Measurements from ENCODE around the gene CCDC86. TPM values are rescaled to one million over a fixed set of nuclear protein-coding genes. Genes with fewer than 3 reads are reported as not detected.

Gene CCDC86
- total RNA-seq, 1 experiment from 2014 or later, result 53.5 TPM

DNA sequence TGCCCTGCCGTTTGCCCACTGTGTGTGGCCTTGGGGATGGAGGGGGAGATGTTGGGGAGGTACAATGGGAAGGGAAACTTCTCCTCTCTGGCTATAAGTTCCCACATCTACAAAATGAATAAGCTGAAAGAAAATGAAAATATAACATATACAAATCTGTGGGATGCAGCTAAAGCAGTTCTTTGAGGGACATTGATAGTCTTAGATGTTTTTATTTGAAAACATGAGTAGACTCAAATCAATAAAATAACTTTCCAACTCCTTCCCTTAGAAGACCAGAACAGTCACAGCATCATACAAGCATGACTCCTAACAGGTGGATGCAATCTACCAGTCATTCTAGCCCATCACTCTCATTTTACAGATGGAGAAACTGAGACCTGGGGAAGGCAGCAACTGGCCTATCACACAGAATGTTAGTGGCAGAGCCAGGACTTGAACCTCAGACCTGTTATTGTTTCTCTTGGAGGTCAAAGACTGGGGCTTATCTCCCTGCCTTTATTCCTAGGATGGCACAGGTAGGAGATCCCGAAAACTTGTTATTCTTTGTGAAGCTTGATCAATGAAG, 25.2 kb upstream of the CCDC86 start:
- H3K36me3 Mint-ChIP-seq, result peaks cover 13% of the 10 kb centered on the region
- ChIA-PET POLR2A (no interaction called here), CTCF (no interaction called here)
- ATAC-seq (no peak), DNase-seq (ENCODE audit: low spot score) (no peak)
- H3K4me3 Mint-ChIP-seq, result no peak overlapping the region
- H3K9me3 Mint-ChIP-seq, result peaks cover 26% of the 10 kb centered on the region
- TF ChIP-seq ZBTB21 (CRISPR knock-in tag; IDR thresholded peaks at IDR 0.05; ENCODE audit: borderline replicate concordance), result no peak
- TF ChIP-seq NR2C2 (CRISPR knock-in tag; IDR thresholded peaks at IDR 0.05), result no peak
- peaks cover 9% of the 10 kb centered on the region; the same call in 1 of the 2 replicates for H3K27me3 Mint-ChIP-seq (ENCODE audit: low read depth)
- no peaks in the 10 kb centered on the region for H3K4me1 Mint-ChIP-seq
- H3K27ac Mint-ChIP-seq, result no peak overlapping the region

DNA sequence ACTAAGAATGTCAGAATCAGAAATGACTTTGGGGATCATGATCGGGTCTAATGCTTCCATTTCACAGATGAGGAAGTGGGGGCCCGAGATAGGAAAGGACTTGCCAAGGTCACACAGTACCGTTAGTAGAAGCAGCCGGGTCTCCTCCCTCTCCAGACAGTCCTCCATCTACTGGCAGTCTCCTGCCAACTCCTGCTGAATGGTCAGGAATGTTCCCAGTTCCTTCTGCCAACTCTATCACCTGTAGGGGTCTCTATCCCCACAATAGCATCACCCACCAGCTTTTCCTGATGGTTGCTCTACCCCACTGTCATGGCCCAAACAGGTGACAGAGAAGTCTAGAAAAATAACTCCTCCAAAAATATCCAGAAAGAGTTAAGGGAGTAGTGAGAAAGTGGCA, 23.9 kb upstream of the CCDC86 start:
- TF ChIP-seq TEAD1 (CRISPR knock-in tag; IDR thresholded peaks at IDR 0.05), result no peak
- no peak for TF ChIP-seq SMAD3 (CRISPR knock-in tag; IDR thresholded peaks at IDR 0.05; ENCODE audit: borderline replicate concordance)
- no peak for TF ChIP-seq TCF7 (CRISPR knock-in tag; IDR thresholded peaks at IDR 0.05; ENCODE audit: low read depth)
- Mint-ChIP-seq H3K36me3 (peaks cover 13% of the 10 kb centered on the region), H3K9me3 (peaks cover 20% of the 10 kb centered on the region), H3K4me3 (no peak overlapping the region), H3K4me1 (no peaks in the 10 kb centered on the region), H3K27me3 (ENCODE audit: low read depth) (peaks cover 4% of the 10 kb centered on the region; the same call in 1 of the 2 replicates), H3K27ac (no peak overlapping the region)
- no peak for DNase-seq (ENCODE audit: low spot score)
- ChIA-PET POLR2A (no interaction called here), CTCF (interaction anchor here (0.7 to 1.5 kb wide), 2 partner anchors 13 to 69 kb away, joined by 4 to 5 read pairs; no protein-coding TSS in a partner anchor)
- ATAC-seq, result peak; percentile 57

DNA sequence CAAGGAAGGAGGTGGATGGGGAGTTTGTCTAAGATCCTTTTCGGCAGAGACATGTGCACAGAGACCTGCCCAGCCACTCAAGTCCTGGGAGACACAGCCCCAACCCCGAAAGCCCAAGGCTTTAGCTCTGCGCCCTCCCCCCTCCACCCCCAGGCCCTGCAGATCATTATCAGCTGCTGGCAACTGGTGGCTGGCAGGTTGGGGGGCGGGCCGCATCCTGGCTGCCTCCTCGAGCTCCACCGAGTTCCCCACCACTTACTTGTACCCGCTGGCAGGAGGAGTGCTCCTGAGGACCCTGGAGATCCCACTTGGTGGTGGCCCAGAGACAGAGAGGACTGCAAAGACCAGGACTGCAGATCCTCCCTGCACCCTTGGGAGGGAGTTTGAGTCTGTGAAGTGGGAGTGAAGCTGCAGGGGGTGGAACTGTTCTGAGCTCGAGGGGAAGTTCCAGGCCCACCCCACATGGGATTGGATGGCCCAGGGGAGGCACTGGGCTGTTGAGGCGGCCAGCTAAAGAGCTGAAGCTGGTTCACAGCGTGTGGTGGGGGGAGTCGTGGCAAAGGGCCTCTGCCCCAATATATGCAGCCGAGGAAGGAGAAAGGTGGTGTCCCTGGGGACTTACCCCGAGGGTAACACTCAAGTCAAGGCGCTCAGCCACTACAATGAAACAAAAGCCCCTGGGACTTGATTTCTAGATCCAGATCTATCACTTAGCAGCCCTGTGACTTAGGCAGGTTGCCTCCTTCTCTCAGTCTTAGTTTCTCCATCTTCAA, 19.9 kb upstream of the CCDC86 start:
- H3K27me3 Mint-ChIP-seq (ENCODE audit: low read depth), result peaks cover 1% of the 10 kb centered on the region; the same call in 1 of the 2 replicates
- DNase-seq (ENCODE audit: low spot score), result no peak
- ChIA-PET CTCF (interaction anchor here (1.1 to 2.8 kb wide), 3 partner anchors 9 to 77 kb away, joined by 5 to 16 read pairs (median 9); no protein-coding TSS in a partner anchor), POLR2A (no interaction called here)
- ATAC-seq, result no peak
- H3K36me3 Mint-ChIP-seq, result peaks cover 3% of the 10 kb centered on the region
- H3K4me1 Mint-ChIP-seq, result no peaks in the 10 kb centered on the region
- H3K4me3 Mint-ChIP-seq, result no peak overlapping the region
- H3K27ac Mint-ChIP-seq, result no peak overlapping the region
- H3K9me3 Mint-ChIP-seq, result peaks cover 6% of the 10 kb centered on the region
- TF ChIP-seq OVOL2 (CRISPR knock-in tag; IDR thresholded peaks at IDR 0.05; ENCODE audit: borderline replicate concordance), result no peak
- TF ChIP-seq SMAD4 (CRISPR knock-in tag; IDR thresholded peaks at IDR 0.05), result no peak
- no peak for TF ChIP-seq ZNF671 (CRISPR knock-in tag; IDR thresholded peaks at IDR 0.05)
- TF ChIP-seq SP1 (CRISPR knock-in tag; conservative IDR thresholded peaks at IDR 0.05), result no peak
- no peak for TF ChIP-seq MXD4 (CRISPR knock-in tag; IDR thresholded peaks at IDR 0.05; ENCODE audit: borderline replicate concordance)
- TF ChIP-seq MYBL2 (CRISPR knock-in tag; IDR thresholded peaks at IDR 0.05), result no peak
- no peak for TF ChIP-seq ZNF396 (CRISPR knock-in tag; IDR thresholded peaks at IDR 0.05; ENCODE audit: borderline replicate concordance)
- no peak for TF ChIP-seq ZNF219 (CRISPR knock-in tag; IDR thresholded peaks at IDR 0.05; ENCODE audit: borderline replicate concordance)
- TF ChIP-seq, protein P1, sequence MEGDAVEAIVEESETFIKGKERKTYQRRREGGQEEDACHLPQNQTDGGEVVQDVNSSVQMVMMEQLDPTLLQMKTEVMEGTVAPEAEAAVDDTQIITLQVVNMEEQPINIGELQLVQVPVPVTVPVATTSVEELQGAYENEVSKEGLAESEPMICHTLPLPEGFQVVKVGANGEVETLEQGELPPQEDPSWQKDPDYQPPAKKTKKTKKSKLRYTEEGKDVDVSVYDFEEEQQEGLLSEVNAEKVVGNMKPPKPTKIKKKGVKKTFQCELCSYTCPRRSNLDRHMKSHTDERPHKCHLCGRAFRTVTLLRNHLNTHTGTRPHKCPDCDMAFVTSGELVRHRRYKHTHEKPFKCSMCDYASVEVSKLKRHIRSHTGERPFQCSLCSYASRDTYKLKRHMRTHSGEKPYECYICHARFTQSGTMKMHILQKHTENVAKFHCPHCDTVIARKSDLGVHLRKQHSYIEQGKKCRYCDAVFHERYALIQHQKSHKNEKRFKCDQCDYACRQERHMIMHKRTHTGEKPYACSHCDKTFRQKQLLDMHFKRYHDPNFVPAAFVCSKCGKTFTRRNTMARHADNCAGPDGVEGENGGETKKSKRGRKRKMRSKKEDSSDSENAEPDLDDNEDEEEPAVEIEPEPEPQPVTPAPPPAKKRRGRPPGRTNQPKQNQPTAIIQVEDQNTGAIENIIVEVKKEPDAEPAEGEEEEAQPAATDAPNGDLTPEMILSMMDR (IDR thresholded peaks at IDR 0.05), result no peak
- no peak for TF ChIP-seq CREM (CRISPR knock-in tag; IDR thresholded peaks at IDR 0.05)
- TF ChIP-seq, protein P2, sequence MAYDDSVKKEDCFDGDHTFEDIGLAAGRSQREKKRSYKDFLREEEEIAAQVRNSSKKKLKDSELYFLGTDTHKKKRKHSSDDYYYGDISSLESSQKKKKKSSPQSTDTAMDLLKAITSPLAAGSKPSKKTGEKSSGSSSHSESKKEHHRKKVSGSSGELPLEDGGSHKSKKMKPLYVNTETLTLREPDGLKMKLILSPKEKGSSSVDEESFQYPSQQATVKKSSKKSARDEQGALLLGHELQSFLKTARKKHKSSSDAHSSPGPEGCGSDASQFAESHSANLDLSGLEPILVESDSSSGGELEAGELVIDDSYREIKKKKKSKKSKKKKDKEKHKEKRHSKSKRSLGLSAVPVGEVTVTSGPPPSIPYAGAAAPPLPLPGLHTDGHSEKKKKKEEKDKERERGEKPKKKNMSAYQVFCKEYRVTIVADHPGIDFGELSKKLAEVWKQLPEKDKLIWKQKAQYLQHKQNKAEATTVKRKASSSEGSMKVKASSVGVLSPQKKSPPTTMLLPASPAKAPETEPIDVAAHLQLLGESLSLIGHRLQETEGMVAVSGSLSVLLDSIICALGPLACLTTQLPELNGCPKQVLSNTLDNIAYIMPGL (CRISPR knock-in tag; IDR thresholded peaks at IDR 0.05), result no peak
- no peak for TF ChIP-seq RELA (CRISPR knock-in tag; IDR thresholded peaks at IDR 0.05; ENCODE audit: borderline replicate concordance)
- TF ChIP-seq, protein P3, sequence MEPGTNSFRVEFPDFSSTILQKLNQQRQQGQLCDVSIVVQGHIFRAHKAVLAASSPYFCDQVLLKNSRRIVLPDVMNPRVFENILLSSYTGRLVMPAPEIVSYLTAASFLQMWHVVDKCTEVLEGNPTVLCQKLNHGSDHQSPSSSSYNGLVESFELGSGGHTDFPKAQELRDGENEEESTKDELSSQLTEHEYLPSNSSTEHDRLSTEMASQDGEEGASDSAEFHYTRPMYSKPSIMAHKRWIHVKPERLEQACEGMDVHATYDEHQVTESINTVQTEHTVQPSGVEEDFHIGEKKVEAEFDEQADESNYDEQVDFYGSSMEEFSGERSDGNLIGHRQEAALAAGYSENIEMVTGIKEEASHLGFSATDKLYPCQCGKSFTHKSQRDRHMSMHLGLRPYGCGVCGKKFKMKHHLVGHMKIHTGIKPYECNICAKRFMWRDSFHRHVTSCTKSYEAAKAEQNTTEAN (CRISPR knock-in tag; IDR thresholded peaks at IDR 0.05), result no peak
- TF ChIP-seq ZNF263 (CRISPR knock-in tag; IDR thresholded peaks at IDR 0.05; ENCODE audit: low read depth), result no peak
- TF ChIP-seq, protein P4, sequence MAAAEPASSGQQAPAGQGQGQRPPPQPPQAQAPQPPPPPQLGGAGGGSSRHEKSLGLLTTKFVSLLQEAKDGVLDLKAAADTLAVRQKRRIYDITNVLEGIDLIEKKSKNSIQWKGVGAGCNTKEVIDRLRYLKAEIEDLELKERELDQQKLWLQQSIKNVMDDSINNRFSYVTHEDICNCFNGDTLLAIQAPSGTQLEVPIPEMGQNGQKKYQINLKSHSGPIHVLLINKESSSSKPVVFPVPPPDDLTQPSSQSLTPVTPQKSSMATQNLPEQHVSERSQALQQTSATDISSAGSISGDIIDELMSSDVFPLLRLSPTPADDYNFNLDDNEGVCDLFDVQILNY (CRISPR knock-in tag; IDR thresholded peaks at IDR 0.05), result no peak
- no peak for TF ChIP-seq ZBTB21 (CRISPR knock-in tag; IDR thresholded peaks at IDR 0.05; ENCODE audit: borderline replicate concordance)
- no peak for TF ChIP-seq ZNF232 (CRISPR knock-in tag; IDR thresholded peaks at IDR 0.05)
- TF ChIP-seq, protein P5, sequence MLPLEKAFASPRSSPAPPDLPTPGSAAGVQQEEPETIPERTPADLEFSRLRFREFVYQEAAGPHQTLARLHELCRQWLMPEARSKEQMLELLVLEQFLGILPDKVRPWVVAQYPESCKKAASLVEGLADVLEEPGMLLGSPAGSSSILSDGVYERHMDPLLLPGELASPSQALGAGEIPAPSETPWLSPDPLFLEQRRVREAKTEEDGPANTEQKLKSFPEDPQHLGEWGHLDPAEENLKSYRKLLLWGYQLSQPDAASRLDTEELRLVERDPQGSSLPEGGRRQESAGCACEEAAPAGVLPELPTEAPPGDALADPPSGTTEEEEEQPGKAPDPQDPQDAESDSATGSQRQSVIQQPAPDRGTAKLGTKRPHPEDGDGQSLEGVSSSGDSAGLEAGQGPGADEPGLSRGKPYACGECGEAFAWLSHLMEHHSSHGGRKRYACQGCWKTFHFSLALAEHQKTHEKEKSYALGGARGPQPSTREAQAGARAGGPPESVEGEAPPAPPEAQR (CRISPR knock-in tag; IDR thresholded peaks at IDR 0.05), result no peak
- no peak for TF ChIP-seq CBFB (CRISPR knock-in tag; IDR thresholded peaks at IDR 0.05; ENCODE audit: low read depth)
